ENCODE results near the gene RENBP. TPM values are rescaled to one million over a fixed set of nuclear protein-coding genes. Genes with fewer than 3 reads are reported as not detected.

Gene RENBP
- total and polyA plus RNA-seq, 8 donors, result 0.43 to 7.5 (median 2.4) TPM

- WGBS, 2 donors, result 74 to 85% methylated on average over 32 of the region's 32 CpGs
- no peak for FAIRE-seq
Measured at GRCh38 chrX:153905481-153906095, 38.9 kb downstream of the RENBP start.

GRCh38 chrX:153903991-153904957, 40.2 kb downstream of the RENBP start, which contains the start of gene AVPR2:
TSS of gene AVPR2 (plus strand) at chrX:153904673. CDS start at chrX:153905146, 473 bp downstream.
- 46 to 67% methylated on average over 18 to 26 of the region's 26 CpGs for WGBS, 2 donors
- Histone ChIP-seq H3K4me3 (no peak within 1 kb of the TSS), H3K9me3 (no peaks in the 10 kb centered on the region), H3K27me3 (peaks cover 0 to 6% (median 0%) of the 10 kb centered on the region in 4 donors), H3K4me1 (no peaks in the 10 kb centered on the region), H3K27ac (no peak within 1 kb of the TSS), H3K36me3 (no peaks in the 10 kb centered on the region)
- ATAC-seq, result peak in 2 of 4 donors; percentile 4 to 7
- intact Hi-C loops (cut with DNase I), result no loop called here
- DNase-seq, result peak in 2 of 6 donors; percentile 55
- TF ChIP-seq CTCF (IDR thresholded peaks at IDR 0.05), result no peak
- FAIRE-seq, result no peak

More at GRCh38 chrX:153905481-153906095, 38.9 kb downstream of the RENBP start:
- Histone ChIP-seq H3K27me3 (peaks cover 0 to 6% (median 0%) of the 10 kb centered on the region in 4 donors), H3K9me3 (no peaks in the 10 kb centered on the region), H3K36me3 (no peaks in the 10 kb centered on the region), H3K27ac (no peak overlapping the region), H3K4me1 (no peaks in the 10 kb centered on the region), H3K4me3 (no peak overlapping the region)
- intact Hi-C loops (cut with DNase I), result no loop called here
- no peak for TF ChIP-seq CTCF (IDR thresholded peaks at IDR 0.05)
- DNase-seq (peak in 2 of 6 donors; percentile 60 to 81), ATAC-seq (no peak)

- 67 to 76% methylated on average over 14 to 18 of the region's 18 CpGs for WGBS, 2 donors
- no peaks in the 10 kb centered on the region for H3K36me3 ChIP-seq
- ATAC-seq (peak in 2 of 4 donors; percentile 16 to 24), DNase-seq (peak in 2 of 6 donors; percentile 46 to 53), FAIRE-seq (no peak)
- H3K4me3 ChIP-seq, result no peak overlapping the region
- TF ChIP-seq CTCF (IDR thresholded peaks at IDR 0.05), result no peak
- no peak overlapping the region for H3K27ac ChIP-seq
- H3K4me1 ChIP-seq, result no peaks in the 10 kb centered on the region
- peaks cover 0 to 6% (median 0%) of the 10 kb centered on the region in 4 donors for H3K27me3 ChIP-seq
- intact Hi-C loops (cut with DNase I), result no loop called here
- H3K9me3 ChIP-seq, result no peaks in the 10 kb centered on the region
Measured at GRCh38 chrX:153903238-153903980, 41.0 kb downstream of the RENBP start.

- Histone ChIP-seq H3K36me3 (no peaks in the 10 kb centered on the region), H3K4me3 (no peak overlapping the region), H3K4me1 (no peaks in the 10 kb centered on the region), H3K9me3 (no peaks in the 10 kb centered on the region), H3K27ac (no peak overlapping the region), H3K27me3 (peaks cover 0 to 6% (median 0%) of the 10 kb centered on the region in 4 donors)
- WGBS, 2 donors, result 62 to 68% methylated on average over 10 of the region's 10 CpGs
- ATAC-seq (no peak), FAIRE-seq (no peak), DNase-seq (peak in 1 of 6 donors; percentile 43)
- TF ChIP-seq CTCF (IDR thresholded peaks at IDR 0.05), result no peak
- intact Hi-C loops (cut with DNase I), result no loop called here
Measured at GRCh38 chrX:153902385-153902784, 42.1 kb downstream of the RENBP start.

All from pancreas (tissue), 10 donors.